ENCODE measurements around the gene CD1B. TPM values are rescaled to one million over a fixed set of nuclear protein-coding genes. Genes with fewer than 3 reads are reported as not detected.
"Not testable (repeated sequence)": the region's sequence is repeated elsewhere in the genome, so short reads cannot be mapped to it uniquely, and the experiment has no call there.

CD1B gene
- total RNA-seq, 4 donors from 2014 or later, result not detected

- H3K27me3 ChIP-seq, result no peaks in the 10 kb centered on the region
- H3K4me3 ChIP-seq, result no peak within 1 kb of the TSS
- H3K9me3 ChIP-seq, result no peaks in the 10 kb centered on the region
- H3K27ac ChIP-seq, result no peak within 1 kb of the TSS
- no peak for DNase-seq
- H3K36me3 ChIP-seq, result no peaks in the 10 kb centered on the region
- H3K4me1 ChIP-seq, result no peaks in the 10 kb centered on the region
- no peak for TF ChIP-seq POLR2A (IDR thresholded peaks at IDR 0.05)
These were observed 22.2 kb upstream of the CD1B start, which contains the start of gene CD1E for GRCh38 chr1:158353303-158354075. Gene CD1E (plus strand): TSS chr1:158353894. CDS start chr1:158353989, 95 bp downstream.

- not testable (repeated sequence) for H3K27ac ChIP-seq, DNase-seq, H3K27me3 ChIP-seq, H3K36me3 ChIP-seq, H3K4me3 ChIP-seq, H3K9me3 ChIP-seq, H3K4me1 ChIP-seq
These were observed 17.6 kb upstream of the CD1B start for GRCh38 chr1:158348946-158349345.

DNA sequence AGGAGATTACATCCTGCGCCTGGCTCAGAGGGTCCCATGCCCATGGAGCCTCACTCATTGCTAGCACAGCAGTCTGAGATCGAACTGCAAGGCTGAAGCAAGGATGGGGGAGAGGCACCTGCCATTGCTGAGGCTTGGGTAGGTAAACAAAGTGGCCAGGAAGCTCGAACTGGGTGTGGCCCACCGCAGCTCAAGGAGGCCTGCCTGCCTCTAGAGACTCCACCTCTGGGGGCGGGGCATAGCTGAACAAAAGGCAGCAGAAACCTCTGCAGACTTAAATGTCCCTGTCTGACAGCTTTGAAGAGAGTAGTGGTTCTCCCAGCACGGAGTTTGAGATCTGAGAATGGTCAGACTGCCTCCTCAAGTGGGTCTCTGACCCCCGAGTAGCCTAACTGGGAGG, 5.1 kb upstream of the CD1B start:
- H3K27ac ChIP-seq, H3K9me3 ChIP-seq, H3K4me1 ChIP-seq, H3K4me3 ChIP-seq, H3K36me3 ChIP-seq, DNase-seq, H3K27me3 ChIP-seq: not testable (repeated sequence)

- no peaks in the 10 kb centered on the region for H3K27me3 ChIP-seq
- no peaks in the 10 kb centered on the region for H3K4me1 ChIP-seq
- no peaks in the 10 kb centered on the region for H3K36me3 ChIP-seq
- TF ChIP-seq CTCF (IDR thresholded peaks at IDR 0.05) (no peak), POLR2A (IDR thresholded peaks at IDR 0.05) (no peak)
- no peaks in the 10 kb centered on the region for H3K9me3 ChIP-seq
- H3K4me3 ChIP-seq, result no peak overlapping the region
- no peak overlapping the region for H3K27ac ChIP-seq
- DNase-seq, result no peak
These were observed 3.8 kb upstream of the CD1B start for GRCh38 chr1:158335213-158335532.

DNA sequence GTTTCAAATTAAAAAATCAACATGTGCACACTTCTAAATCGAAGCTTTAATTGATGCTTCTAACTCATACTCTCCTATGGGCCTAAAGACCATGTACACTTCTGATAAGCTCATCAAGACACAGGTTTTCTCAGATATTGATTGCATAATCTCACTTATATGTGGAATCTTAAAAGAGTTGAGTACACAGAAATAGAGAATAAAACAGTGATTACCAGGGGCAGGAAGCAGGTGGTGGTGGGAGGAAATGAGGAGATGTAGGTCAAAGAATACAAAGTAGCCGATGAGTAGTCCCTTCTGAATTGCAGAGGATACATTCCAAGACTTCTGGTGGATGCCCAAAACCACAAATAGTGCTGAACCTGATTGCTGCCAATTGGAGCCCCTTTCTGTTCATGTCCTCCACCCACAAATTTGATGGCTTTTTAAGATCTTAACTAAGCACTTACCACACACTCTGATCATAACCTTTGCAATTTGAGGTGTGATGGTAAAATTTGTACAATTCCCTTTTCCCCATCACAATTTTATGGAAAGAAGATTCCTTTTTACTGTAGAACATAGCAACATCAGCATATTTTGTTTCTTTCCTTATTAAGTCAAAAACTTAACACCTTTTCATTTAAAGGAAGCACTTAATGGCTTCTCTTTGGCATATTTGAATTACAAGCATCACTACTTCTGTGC, 3.3 kb upstream of the CD1B start:
- no peak for DNase-seq
- no peaks in the 10 kb centered on the region for H3K27me3 ChIP-seq

GRCh38 chr1:158333405-158334155, 2.2 kb upstream of the CD1B start:
- TF ChIP-seq CTCF (IDR thresholded peaks at IDR 0.05) (no peak), POLR2A (IDR thresholded peaks at IDR 0.05) (no peak)
- no peak overlapping the region for H3K4me3 ChIP-seq
- no peak overlapping the region for H3K27ac ChIP-seq
- no peaks in the 10 kb centered on the region for H3K4me1 ChIP-seq
- no peaks in the 10 kb centered on the region for H3K27me3 ChIP-seq
- no peaks in the 10 kb centered on the region for H3K36me3 ChIP-seq
- no peaks in the 10 kb centered on the region for H3K9me3 ChIP-seq
- no peak for DNase-seq

More for the DNA sequence above, 3.3 kb upstream of the CD1B start:
- no peak for TF ChIP-seq POLR2A (IDR thresholded peaks at IDR 0.05)
- no peak for TF ChIP-seq CTCF (IDR thresholded peaks at IDR 0.05)
- Histone ChIP-seq H3K36me3 (no peaks in the 10 kb centered on the region), H3K4me3 (no peak overlapping the region), H3K9me3 (no peaks in the 10 kb centered on the region), H3K4me1 (no peaks in the 10 kb centered on the region), H3K27ac (no peak overlapping the region)

DNA sequence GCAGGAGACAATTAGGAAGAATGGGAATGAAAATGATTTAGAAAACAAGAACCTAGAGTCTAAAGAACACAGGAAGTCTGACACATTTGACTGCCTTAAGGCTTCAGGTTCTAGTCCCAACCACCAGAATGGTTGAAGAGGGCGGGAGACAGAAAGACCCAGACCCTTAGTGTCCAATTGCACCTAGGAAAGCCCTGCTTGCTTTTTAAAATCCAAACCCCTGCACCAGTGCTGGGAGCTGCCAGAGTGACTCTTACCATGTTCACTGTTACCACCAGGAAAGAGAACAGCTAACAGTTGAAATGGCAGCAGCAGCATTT, 265 bp downstream of the CD1B start:
- no peaks in the 10 kb centered on the region for H3K36me3 ChIP-seq
- no peaks in the 10 kb centered on the region for H3K9me3 ChIP-seq
- no peak for DNase-seq
- H3K27ac ChIP-seq, result no peak overlapping the region
- H3K27me3 ChIP-seq, result no peaks in the 10 kb centered on the region
- TF ChIP-seq POLR2A (IDR thresholded peaks at IDR 0.05) (no peak), CTCF (IDR thresholded peaks at IDR 0.05) (no peak)
- no peaks in the 10 kb centered on the region for H3K4me1 ChIP-seq
- no peak overlapping the region for H3K4me3 ChIP-seq
